Measurements from ENCODE around the gene IP6K1. TPM values are rescaled to one million over a fixed set of nuclear protein-coding genes. Genes with fewer than 3 reads are reported as not detected.
"Not testable (repeated sequence)": the region's sequence is repeated elsewhere in the genome, so short reads cannot be mapped to it uniquely, and the experiment has no call there.

The IP6K1 gene
- total RNA-seq, 1 experiment from 2014 or later: 30.6 TPM

- H3K9me2 ChIP-seq (ENCODE audit: insufficient read depth); H3K36me3 ChIP-seq (ENCODE audit: control insufficient read depth in 1 of 2, insufficient read depth in 2 of 2, low read length in 2 of 2); ATAC-seq; CTCF ChIA-PET; H3K27me3 ChIP-seq (ENCODE audit: insufficient read depth, low read length); H3K9me3 ChIP-seq (ENCODE audit: control insufficient read depth in 1 of 2, insufficient read depth in 1 of 2, low read depth in 1 of 2, low read length in 2 of 2); H2AFZ ChIP-seq (ENCODE audit: low read depth, low read length, poor library complexity, severe bottlenecking); BruUV-seq (replicated peaks); RAD21 ChIA-PET (ENCODE audit: low non-redundant PET in 1 of 2, low total read pairs in 2 of 2, uncharacterized antibody in 2 of 2, unreplicated experiment in 2 of 2); DNase-seq (ENCODE audit: low read depth, low spot score); POLR2A ChIA-PET; intact Hi-C loops (cut with micrococcal nuclease); H4K20me1 ChIP-seq (ENCODE audit: insufficient read depth): not testable (repeated sequence)
- peak overlapping the region; percentile 87 for H3K4me2 ChIP-seq (ENCODE audit: low read length)
- H3K79me2 ChIP-seq (ENCODE audit: insufficient read depth, low read length): peaks cover 17% of the 10 kb centered on the region
- peak overlapping the region; percentile 91 for H3K9ac ChIP-seq (ENCODE audit: low read length)
- H3K4me1 ChIP-seq (ENCODE audit: control insufficient read depth in 1 of 2, insufficient read depth in 2 of 2, low read length in 2 of 2): peaks cover 4 to 14% of the 10 kb centered on the region in 2 experiments; a peak in 3 of 4 replicates
- H3K27ac ChIP-seq (ENCODE audit: low read depth, low read length): peak overlapping the region; percentile 66
- H3K4me3 ChIP-seq (replicated peaks in 1 of 2; ENCODE audit: low read depth in 1 of 2, low read length in 2 of 2): peak overlapping the region; percentile 89 to 97
- TF ChIP-seq EGR1 (IDR thresholded peaks at IDR 0.05; ENCODE audit: low read depth): peak; percentile 46; the same call in 1 of the 2 replicates
Observed at GRCh38 chr3:49689908-49690624, 96.3 kb downstream of the IP6K1 start.

GRCh38 chr3:49689046-49689907, 97.1 kb downstream of the IP6K1 start, which contains the start of the genes MST1 and RNF123:
MST1 (minus strand) TSS chr3:49689474; CDS start chr3:49688691, 783 bp downstream.
RNF123 (plus strand) TSS chr3:49689557; CDS start chr3:49691166, 1,609 bp downstream.
- no peaks in the 10 kb centered on the region for H3K9me3 ChIP-seq (ENCODE audit: control insufficient read depth in 1 of 2, insufficient read depth in 1 of 2, low read depth in 1 of 2, low read length in 2 of 2)
- no peaks in the 10 kb centered on the region for H3K27me3 ChIP-seq (ENCODE audit: insufficient read depth, low read length)
- ChIA-PET CTCF (no interaction called here), POLR2A (no interaction called here), RAD21 (ENCODE audit: low non-redundant PET in 1 of 2, low total read pairs in 2 of 2, uncharacterized antibody in 2 of 2, unreplicated experiment in 2 of 2) (interaction anchor here in 1 of 2 experiments (0.6 kb wide), 1 partner anchor 264 kb away, joined by 3 read pairs; no protein-coding TSS in a partner anchor)
- H4K20me1 ChIP-seq (ENCODE audit: insufficient read depth): no peaks in the 10 kb centered on the region
- H2AFZ ChIP-seq (ENCODE audit: low read depth, low read length, poor library complexity, severe bottlenecking): no peak within 1 kb of the TSS
- H3K27ac ChIP-seq (ENCODE audit: low read depth, low read length): peak within 1 kb of the TSS; percentile 66
- H3K9ac ChIP-seq (ENCODE audit: low read length): peak within 1 kb of the TSS; percentile 91
- H3K4me1 ChIP-seq (ENCODE audit: control insufficient read depth in 1 of 2, insufficient read depth in 2 of 2, low read length in 2 of 2): peaks cover 4 to 14% of the 10 kb centered on the region in 2 experiments; a peak in 3 of 4 replicates
- intact Hi-C loops (cut with micrococcal nuclease): no loop called here
- H3K9me2 ChIP-seq (ENCODE audit: insufficient read depth): no peaks in the 10 kb centered on the region
- TSS peak; percentile 93 for BruUV-seq (replicated peaks)
- peak; percentile 68 for ATAC-seq
- peak; percentile 81 for DNase-seq (ENCODE audit: low read depth, low spot score)
- no peaks in the 10 kb centered on the region for H3K36me3 ChIP-seq (ENCODE audit: control insufficient read depth in 1 of 2, insufficient read depth in 2 of 2, low read length in 2 of 2)
- peak within 1 kb of the TSS; percentile 87 for H3K4me2 ChIP-seq (ENCODE audit: low read length)
- peaks cover 15% of the 10 kb centered on the region for H3K79me2 ChIP-seq (ENCODE audit: insufficient read depth, low read length)
- peak within 1 kb of the TSS; percentile 89 to 97 for H3K4me3 ChIP-seq (replicated peaks in 1 of 2; ENCODE audit: low read depth in 1 of 2, low read length in 2 of 2)
- no peak for TF ChIP-seq EZH2phosphoT487 (IDR thresholded peaks at IDR 0.05; ENCODE audit: borderline replicate concordance)
- peak; percentile 76 for TF ChIP-seq POLR2A (IDR thresholded peaks at IDR 0.05; ENCODE audit: borderline replicate concordance, extremely low read depth, insufficient read depth, insufficient read length)
- TF ChIP-seq RAD21 (IDR thresholded peaks at IDR 0.05; ENCODE audit: low read depth): no peak
- TF ChIP-seq SP1 (IDR thresholded peaks at IDR 0.05; ENCODE audit: low read depth): no peak
- no peak; the same call in 1 of the 2 replicates for TF ChIP-seq ELF1 (IDR thresholded peaks at IDR 0.05; ENCODE audit: borderline replicate concordance, low read depth)
- TF ChIP-seq ZFX (IDR thresholded peaks at IDR 0.05): peak; percentile 45; the same call in 1 of the 2 replicates
- peak; percentile 89 for TF ChIP-seq POLR2AphosphoS5 (IDR thresholded peaks at IDR 0.05; ENCODE audit: low read depth, low read length)
- 0 out of 2 replicates have a peak, but pooled peaks have one; percentile 48 for TF ChIP-seq MAX (IDR thresholded peaks at IDR 0.05)
- peak in 2 of 3 experiments; percentile 35 to 37; a peak in 3 of 6 replicates for TF ChIP-seq CTCF (IDR thresholded peaks at IDR 0.05 in 2 of 3, conservative IDR thresholded peaks at IDR 0.05 in 1 of 3; ENCODE audit: borderline replicate concordance in 1 of 3, insufficient read depth in 1 of 3, low read depth in 2 of 3, low read length in 2 of 3)
- peak; percentile 87 for TF ChIP-seq ZBTB33 (IDR thresholded peaks at IDR 0.05; ENCODE audit: extremely low read depth, insufficient replicate concordance, low read length)
- peak; percentile 30 for TF ChIP-seq TCF7L2 (IDR thresholded peaks at IDR 0.05; ENCODE audit: borderline replicate concordance, extremely low read depth, insufficient read depth, insufficient read length)
- no peak for TF ChIP-seq ZNF274 (IDR thresholded peaks at IDR 0.05; ENCODE audit: low read depth, low read length)
